ENCODE measurements around the gene PPP1R1C. TPM values are rescaled to one million over a fixed set of nuclear protein-coding genes. Genes with fewer than 3 reads are reported as not detected.

The PPP1R1C gene
- total and polyA plus RNA-seq, 2 donors (not counting 1 experiment from before 2014, with no cell fraction given), result not detected

GRCh38 chr2:182068811-182069210 lies 83.2 kb downstream of the PPP1R1C start:
- Histone ChIP-seq H2AFZ (ENCODE audit: insufficient read depth, low read depth, low read length, poor library complexity, severe bottlenecking) (no peak overlapping the region), H3K4me2 (replicated peaks; ENCODE audit: low read depth, low read length, poor library complexity, severe bottlenecking) (no peak overlapping the region), H3K4me1 (ENCODE audit: control insufficient read depth in 2 of 2, insufficient read depth in 2 of 2, low read length in 2 of 2) (no peaks in the 10 kb centered on the region), H3K9ac (ENCODE audit: low read length) (no peak overlapping the region), H3K79me2 (ENCODE audit: control insufficient read depth, insufficient read depth, low read length) (no peaks in the 10 kb centered on the region), H4K20me1 (ENCODE audit: control insufficient read depth, insufficient read depth, low read length, poor library complexity, severe bottlenecking) (no peaks in the 10 kb centered on the region), H3K9me3 (ENCODE audit: control extremely low read depth in 1 of 3, control insufficient read depth in 2 of 3, insufficient read depth in 1 of 3, low read length in 2 of 3) (no peaks in the 10 kb centered on the region), H3K27me3 (replicated peaks in 1 of 4; ENCODE audit: control extremely low read depth in 1 of 4, control insufficient read depth in 3 of 4, insufficient read depth in 4 of 4, low read length in 3 of 4) (no peaks in the 10 kb centered on the region), H3K4me3 (ENCODE audit: control extremely low read depth in 1 of 5, extremely low read depth in 1 of 5, insufficient read depth in 1 of 5, low read depth in 2 of 5, low read length in 4 of 5) (no peak overlapping the region), H3K36me3 (replicated peaks in 1 of 2; ENCODE audit: control extremely low read depth in 1 of 2, control insufficient read depth in 1 of 2, extremely low read depth in 1 of 2, insufficient read depth in 2 of 2, low read length in 1 of 2) (no peaks in the 10 kb centered on the region), H3K27ac (ENCODE audit: low read length in 2 of 2) (no peak overlapping the region)
- ChIA-PET CTCF (interaction anchor here (1.2 kb wide), 1 partner anchor 13 kb away, joined by 6 read pairs; no protein-coding TSS in a partner anchor), POLR2A (no interaction called here)
- Mint-ChIP-seq H3K4me1 (no peaks in the 10 kb centered on the region), H3K4me3 (no peak overlapping the region), H3K27ac (no peak overlapping the region), H3K9me3 (ENCODE audit: insufficient read depth) (no peaks in the 10 kb centered on the region), H3K27me3 (peaks cover 5% of the 10 kb centered on the region)
- intact Hi-C loops (cut with micrococcal nuclease), result no loop called here
- no peak for ATAC-seq (ENCODE audit: low read depth)
- 86% methylated on average over 2 of the region's 3 CpGs for WGBS (ENCODE audit: insufficient coverage)
- TF ChIP-seq CTCF (IDR thresholded peaks at IDR 0.05), result no peak
- no peak for TF ChIP-seq EZH2 (IDR thresholded peaks at IDR 0.05; ENCODE audit: borderline replicate concordance, insufficient read depth, low read depth, low read length, poor library complexity, severe bottlenecking)
- DNase-seq, result no peak

DNA sequence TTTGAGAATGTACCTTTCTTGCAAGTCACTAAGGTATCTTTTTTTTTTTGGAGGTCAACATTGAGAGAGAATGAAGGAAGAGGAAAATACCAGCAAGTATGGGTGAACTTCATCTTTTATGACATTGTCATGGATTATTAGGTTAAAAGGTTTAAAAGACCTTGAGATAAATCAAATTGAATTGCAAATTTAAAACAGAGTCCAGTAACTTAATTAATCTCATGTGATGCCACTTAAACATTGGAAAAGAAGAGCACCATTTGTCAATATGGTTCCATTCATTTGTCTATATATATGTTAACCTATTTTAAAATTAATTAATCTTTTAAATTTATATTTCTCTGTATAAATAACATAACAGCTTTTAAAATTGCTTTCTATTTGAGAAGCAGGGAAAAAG lies 83.8 kb downstream of the PPP1R1C start:
- H3K27me3 ChIP-seq (replicated peaks in 1 of 4; ENCODE audit: control extremely low read depth in 1 of 4, control insufficient read depth in 3 of 4, insufficient read depth in 4 of 4, low read length in 3 of 4), result no peaks in the 10 kb centered on the region
- Mint-ChIP-seq H3K4me1 (no peaks in the 10 kb centered on the region), H3K9me3 (ENCODE audit: insufficient read depth) (no peaks in the 10 kb centered on the region), H3K4me3 (no peak overlapping the region), H3K27me3 (peaks cover 5% of the 10 kb centered on the region), H3K27ac (no peak overlapping the region)
- no peaks in the 10 kb centered on the region for H4K20me1 ChIP-seq (ENCODE audit: control insufficient read depth, insufficient read depth, low read length, poor library complexity, severe bottlenecking)
- intact Hi-C loops (cut with micrococcal nuclease), result no loop called here
- TF ChIP-seq CTCF (IDR thresholded peaks at IDR 0.05), result no peak
- no peak for TF ChIP-seq EZH2 (IDR thresholded peaks at IDR 0.05; ENCODE audit: borderline replicate concordance, insufficient read depth, low read depth, low read length, poor library complexity, severe bottlenecking)
- POLR2A ChIA-PET, result no interaction called here
- H3K79me2 ChIP-seq (ENCODE audit: control insufficient read depth, insufficient read depth, low read length), result no peaks in the 10 kb centered on the region
- no peak overlapping the region for H2AFZ ChIP-seq (ENCODE audit: insufficient read depth, low read depth, low read length, poor library complexity, severe bottlenecking)
- H3K4me1 ChIP-seq (ENCODE audit: control insufficient read depth in 2 of 2, insufficient read depth in 2 of 2, low read length in 2 of 2), result no peaks in the 10 kb centered on the region
- ATAC-seq (ENCODE audit: low read depth) (no peak), DNase-seq (no peak)
- no peaks in the 10 kb centered on the region for H3K9me3 ChIP-seq (ENCODE audit: control extremely low read depth in 1 of 3, control insufficient read depth in 2 of 3, insufficient read depth in 1 of 3, low read length in 2 of 3)
- CTCF ChIA-PET, result interaction anchor here (0.7 to 1.2 kb wide), 2 partner anchors 8 to 12 kb away, joined by 3 to 6 read pairs; no protein-coding TSS in a partner anchor
- no peak overlapping the region for H3K4me3 ChIP-seq (ENCODE audit: control extremely low read depth in 1 of 5, extremely low read depth in 1 of 5, insufficient read depth in 1 of 5, low read depth in 2 of 5, low read length in 4 of 5)
- no peak overlapping the region for H3K4me2 ChIP-seq (replicated peaks; ENCODE audit: low read depth, low read length, poor library complexity, severe bottlenecking)
- no peaks in the 10 kb centered on the region for H3K36me3 ChIP-seq (replicated peaks in 1 of 2; ENCODE audit: control extremely low read depth in 1 of 2, control insufficient read depth in 1 of 2, extremely low read depth in 1 of 2, insufficient read depth in 2 of 2, low read length in 1 of 2)
- no peak overlapping the region for H3K9ac ChIP-seq (ENCODE audit: low read length)
- no peak overlapping the region for H3K27ac ChIP-seq (ENCODE audit: low read length in 2 of 2)
